ENCODE results near the gene EDARADD. TPM values are rescaled to one million over a fixed set of nuclear protein-coding genes. Genes with fewer than 3 reads are reported as not detected.

Gene EDARADD
- total and polyA plus RNA-seq, 2 experiments from 2014 or later: 0.86 to 1.7 TPM

DNA sequence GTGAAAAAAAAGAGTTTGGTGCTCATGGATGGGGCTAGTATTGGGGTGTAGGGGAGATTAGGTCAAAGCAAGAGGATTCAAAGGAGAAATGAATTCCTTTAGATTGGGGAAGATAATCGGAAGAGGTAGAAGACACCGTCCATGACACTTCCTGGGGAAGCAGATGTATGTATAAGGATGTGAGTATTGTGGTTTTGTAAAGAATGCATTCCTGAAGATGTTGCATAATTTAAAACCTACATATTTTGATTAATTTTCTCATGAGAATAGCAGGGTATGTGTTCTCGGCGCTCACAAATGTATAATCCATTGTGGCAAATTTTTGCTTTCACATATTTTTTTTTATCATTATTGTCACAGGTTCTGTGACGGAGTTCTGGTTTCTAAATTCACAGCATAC, 124.2 kb downstream of the EDARADD start:
- Histone ChIP-seq H3K79me2 (ENCODE audit: insufficient read depth) (no peaks in the 10 kb centered on the region), H3K36me3 (ENCODE audit: low read depth) (no peaks in the 10 kb centered on the region), H3K27me3 (replicated peaks; ENCODE audit: insufficient read depth) (no peaks in the 10 kb centered on the region), H3F3A (ENCODE audit: insufficient read depth) (peaks cover 7% of the 10 kb centered on the region; the same call in 1 of the 2 replicates), H3K27ac (no peak overlapping the region), H3K4me1 (ENCODE audit: insufficient read depth) (peaks cover 8% of the 10 kb centered on the region), H4K20me1 (ENCODE audit: insufficient read depth) (no peaks in the 10 kb centered on the region), H3K9ac (no peak overlapping the region), H2AFZ (no peak overlapping the region), H3K4me2 (ENCODE audit: unreplicated experiment) (no peak overlapping the region), H3K4me3 (no peak overlapping the region), H3K9me3 (ENCODE audit: low read depth) (no peaks in the 10 kb centered on the region), H3K9me2 (ENCODE audit: insufficient read depth) (no peaks in the 10 kb centered on the region)
- DNase-seq: no peak
- no peak for TF ChIP-seq EZH2phosphoT487 (IDR thresholded peaks at IDR 0.05; ENCODE audit: insufficient read depth, low read depth)
- no peak for TF ChIP-seq EZH2 (IDR thresholded peaks at IDR 0.05; ENCODE audit: insufficient read depth, poor library complexity, severe bottlenecking)
- 63 to 68% methylated on average over 5 of the region's 5 CpGs for WGBS, 2 experiments (ENCODE audit: low coverage in 1 of 2, low lambda C conversion rate in 2 of 2, missing lambda C conversion rate in 2 of 2)
- in situ Hi-C loops (cut with MboI): no loop called here

DNA sequence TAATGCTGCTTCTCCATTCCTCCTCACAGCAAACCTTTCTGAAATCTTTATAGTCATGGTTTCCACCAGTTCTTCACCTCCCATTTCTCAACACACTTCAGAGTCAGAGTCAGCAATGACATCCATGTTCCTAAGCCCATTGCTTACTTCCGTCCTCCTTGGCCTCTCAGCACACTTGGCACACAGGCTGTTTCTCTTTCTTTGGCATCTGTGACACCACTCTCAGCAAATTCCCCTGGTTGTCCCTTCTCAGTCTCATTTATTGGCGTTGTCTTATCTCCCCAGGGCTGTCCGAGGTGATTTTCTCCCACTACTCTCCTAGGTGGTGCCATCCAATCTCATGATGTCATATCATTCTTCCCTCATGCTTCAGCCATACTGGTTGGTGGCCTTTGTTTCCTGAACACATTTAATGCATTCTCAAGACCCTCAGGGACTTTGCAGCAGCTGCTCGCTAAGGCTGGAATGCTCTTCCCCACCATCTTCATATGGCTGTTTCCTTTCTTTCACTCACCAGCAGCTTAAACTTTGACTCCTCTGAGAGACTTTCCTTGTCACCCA, 126.4 kb downstream of the EDARADD start:
- no peak for TF ChIP-seq EZH2phosphoT487 (IDR thresholded peaks at IDR 0.05; ENCODE audit: insufficient read depth, low read depth)
- no peak for TF ChIP-seq EZH2 (IDR thresholded peaks at IDR 0.05; ENCODE audit: insufficient read depth, poor library complexity, severe bottlenecking)
- Histone ChIP-seq H4K20me1 (ENCODE audit: insufficient read depth) (no peaks in the 10 kb centered on the region), H3K9me3 (ENCODE audit: low read depth) (no peaks in the 10 kb centered on the region), H3K4me2 (ENCODE audit: unreplicated experiment) (no peak overlapping the region), H3K4me1 (ENCODE audit: insufficient read depth) (peaks cover 14% of the 10 kb centered on the region), H3K27ac (no peak overlapping the region), H3K9me2 (ENCODE audit: insufficient read depth) (no peaks in the 10 kb centered on the region), H2AFZ (no peak overlapping the region), H3K27me3 (replicated peaks; ENCODE audit: insufficient read depth) (no peaks in the 10 kb centered on the region), H3K79me2 (ENCODE audit: insufficient read depth) (peaks cover 8% of the 10 kb centered on the region), H3K36me3 (ENCODE audit: low read depth) (no peaks in the 10 kb centered on the region), H3K4me3 (no peak overlapping the region), H3F3A (ENCODE audit: insufficient read depth) (peaks cover 7% of the 10 kb centered on the region; the same call in 1 of the 2 replicates), H3K9ac (no peak overlapping the region)
- 46 to 50% methylated on average over 4 of the region's 4 CpGs for WGBS, 2 experiments (ENCODE audit: low coverage in 1 of 2, low lambda C conversion rate in 2 of 2, missing lambda C conversion rate in 2 of 2)
- DNase-seq: no peak
- in situ Hi-C loops (cut with MboI): no loop called here

DNA sequence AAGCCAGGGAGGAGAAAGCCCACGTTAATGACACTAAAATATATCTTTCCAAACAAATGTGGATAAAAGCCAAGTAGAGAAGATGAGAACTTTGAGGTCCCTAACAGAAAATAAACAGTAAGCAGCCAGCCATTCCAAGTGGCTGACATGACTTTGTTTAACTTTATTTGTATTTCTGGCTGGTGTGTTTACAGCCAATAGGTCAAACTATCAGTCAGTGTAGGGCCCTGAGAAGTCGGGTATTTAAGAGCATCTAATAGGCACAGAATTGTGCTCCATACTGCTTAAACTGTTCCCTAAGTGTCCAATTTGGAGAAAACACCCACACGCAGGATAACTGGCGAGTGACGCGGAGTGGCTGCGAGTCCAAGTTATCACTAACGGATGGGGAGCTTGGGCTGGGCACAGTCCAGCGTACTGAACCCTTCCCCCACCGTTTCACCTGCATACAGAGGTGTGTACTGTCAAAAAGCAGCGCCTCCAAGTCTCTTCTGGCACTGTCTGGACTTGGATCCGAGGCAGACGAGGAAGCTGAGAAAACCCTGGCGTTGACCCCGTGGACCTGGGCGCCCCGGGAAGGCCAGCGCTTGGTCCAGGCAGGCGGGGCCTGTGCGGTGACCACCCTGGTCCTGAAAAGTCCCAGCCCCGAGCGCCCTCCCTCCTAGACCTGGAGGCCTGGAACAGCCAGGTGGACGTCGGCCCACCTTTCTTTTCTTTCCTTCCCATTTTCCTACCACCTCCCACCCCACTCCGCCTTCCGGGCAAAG, 129.0 kb downstream of the EDARADD start:
- Histone ChIP-seq H3K4me3 (peak overlapping the region; percentile 90), H2AFZ (peak overlapping the region; percentile 92), H3K36me3 (ENCODE audit: low read depth) (peaks cover 9% of the 10 kb centered on the region), H4K20me1 (ENCODE audit: insufficient read depth) (no peaks in the 10 kb centered on the region), H3K27ac (no peak overlapping the region), H3K9ac (peak overlapping the region; percentile 88), H3K9me2 (ENCODE audit: insufficient read depth) (no peaks in the 10 kb centered on the region), H3K4me1 (ENCODE audit: insufficient read depth) (peaks cover 6% of the 10 kb centered on the region), H3K27me3 (replicated peaks; ENCODE audit: insufficient read depth) (no peaks in the 10 kb centered on the region), H3F3A (ENCODE audit: insufficient read depth) (peaks cover 7% of the 10 kb centered on the region; the same call in 1 of the 2 replicates), H3K4me2 (ENCODE audit: unreplicated experiment) (peak overlapping the region; percentile 78), H3K9me3 (ENCODE audit: low read depth) (no peaks in the 10 kb centered on the region), H3K79me2 (ENCODE audit: insufficient read depth) (peaks cover 24% of the 10 kb centered on the region)
- peak; percentile 18 for DNase-seq
- in situ Hi-C loops (cut with MboI): no loop called here
- WGBS, 2 experiments (ENCODE audit: low coverage in 1 of 2, low lambda C conversion rate in 2 of 2, missing lambda C conversion rate in 2 of 2): 19 to 37% methylated on average over 15 to 26 of the region's 26 CpGs
- TF ChIP-seq EZH2phosphoT487 (IDR thresholded peaks at IDR 0.05; ENCODE audit: insufficient read depth, low read depth) (no peak), EZH2 (IDR thresholded peaks at IDR 0.05; ENCODE audit: insufficient read depth, poor library complexity, severe bottlenecking) (no peak)

DNA sequence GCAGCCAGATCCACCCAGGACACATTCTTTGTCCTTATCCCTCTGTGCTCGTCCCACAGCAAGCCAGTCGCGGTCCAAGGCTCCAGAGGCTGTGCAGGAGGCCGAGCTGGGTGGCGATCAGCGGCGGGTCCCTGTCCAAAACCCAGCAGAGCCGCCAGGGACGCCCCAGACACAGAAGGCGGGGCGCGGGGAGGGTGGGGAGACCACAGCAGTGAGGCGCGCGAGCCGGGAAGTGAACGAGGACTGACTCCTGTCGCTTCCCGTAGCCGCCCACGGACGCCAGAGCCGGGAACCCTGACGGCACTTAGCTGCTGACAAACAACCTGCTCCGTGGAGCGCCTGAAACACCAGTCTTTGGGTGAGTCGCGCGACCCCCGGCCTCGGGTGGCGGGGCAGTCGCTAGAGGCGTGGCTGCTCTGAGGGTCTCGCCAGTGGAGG, 129.6 kb downstream of the EDARADD start, which contains the start of gene LGALS8:
TSS of gene LGALS8 (plus strand) at position 279 of the 438 bp plus-strand sequence. CDS start 2,089 bp downstream, outside the sequence.
- Histone ChIP-seq H3K9ac (peak within 1 kb of the TSS; percentile 88), H3K79me2 (ENCODE audit: insufficient read depth) (peaks cover 26% of the 10 kb centered on the region)

More for the DNA sequence above, 129.6 kb downstream of the EDARADD start, which contains the start of gene LGALS8:
- Histone ChIP-seq H3K9me2 (ENCODE audit: insufficient read depth) (no peaks in the 10 kb centered on the region), H3F3A (ENCODE audit: insufficient read depth) (peaks cover 7% of the 10 kb centered on the region; the same call in 1 of the 2 replicates), H3K9me3 (ENCODE audit: low read depth) (no peaks in the 10 kb centered on the region), H4K20me1 (ENCODE audit: insufficient read depth) (no peaks in the 10 kb centered on the region), H3K36me3 (ENCODE audit: low read depth) (peaks cover 9% of the 10 kb centered on the region), H3K27ac (peak within 1 kb of the TSS; percentile 59), H3K4me1 (ENCODE audit: insufficient read depth) (peaks cover 6% of the 10 kb centered on the region; the same call in 1 of the 2 replicates), H3K4me2 (ENCODE audit: unreplicated experiment) (peak within 1 kb of the TSS; percentile 78), H3K4me3 (peak within 1 kb of the TSS; percentile 90), H2AFZ (peak within 1 kb of the TSS; percentile 92), H3K27me3 (replicated peaks; ENCODE audit: insufficient read depth) (no peaks in the 10 kb centered on the region)
- peak; percentile 94 for DNase-seq
- in situ Hi-C loops (cut with MboI): no loop called here
- WGBS, 2 experiments (ENCODE audit: low coverage in 1 of 2, low lambda C conversion rate in 2 of 2, missing lambda C conversion rate in 2 of 2): 1 to 2% methylated on average over 28 to 31 of the region's 35 CpGs
- TF ChIP-seq EZH2 (IDR thresholded peaks at IDR 0.05; ENCODE audit: insufficient read depth, poor library complexity, severe bottlenecking) (no peak), EZH2phosphoT487 (IDR thresholded peaks at IDR 0.05; ENCODE audit: insufficient read depth, low read depth) (no peak)

Measured in GM23248 (cell line).